HG03039 (cell line): ENCODE results near the gene DOCK11.
"Not testable (repeated sequence)": the region's sequence is repeated elsewhere in the genome, so short reads cannot be mapped to it uniquely, and the experiment has no call there.

Source experiments
- ATAC-seq: cut with Tn5 transposase; IDR thresholded peaks from one replicate; pipeline ENCODE4 v1.9.1; 2021; ENCODE audit warnings: mild to moderate bottlenecking, moderate library complexity; ENCODE audit not compliant: unreplicated experiment

The DOCK11 gene

DNA sequence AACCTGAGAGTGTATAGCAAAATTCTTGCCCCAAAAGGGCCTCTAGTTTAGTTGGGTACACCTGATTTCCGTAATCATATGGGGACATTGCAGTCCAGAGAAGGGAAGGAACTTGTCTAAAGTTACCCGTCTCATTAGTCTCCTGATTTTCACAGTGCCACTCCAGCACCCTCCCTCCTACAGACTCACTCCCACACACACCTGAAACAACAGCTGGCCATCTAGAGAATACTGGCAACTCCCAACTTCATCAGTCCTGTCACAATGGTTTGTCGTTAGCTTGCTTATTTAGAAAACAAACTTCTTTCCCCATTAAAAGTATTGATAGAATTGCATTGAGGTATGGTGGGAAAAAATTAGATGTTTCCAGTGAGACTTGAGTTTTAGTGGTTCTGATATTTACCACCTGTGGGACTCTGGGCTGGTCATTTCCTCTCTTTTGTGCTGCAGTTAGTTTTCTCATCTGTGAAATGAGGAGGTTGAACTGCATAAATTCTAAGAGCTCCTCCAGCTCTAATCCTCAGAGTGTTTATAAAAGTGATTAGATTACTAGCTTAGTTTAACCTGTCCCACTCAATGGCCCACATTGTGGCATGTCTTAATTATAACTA is 233.5 kb downstream of the DOCK11 start:
- no peak for ATAC-seq

DNA sequence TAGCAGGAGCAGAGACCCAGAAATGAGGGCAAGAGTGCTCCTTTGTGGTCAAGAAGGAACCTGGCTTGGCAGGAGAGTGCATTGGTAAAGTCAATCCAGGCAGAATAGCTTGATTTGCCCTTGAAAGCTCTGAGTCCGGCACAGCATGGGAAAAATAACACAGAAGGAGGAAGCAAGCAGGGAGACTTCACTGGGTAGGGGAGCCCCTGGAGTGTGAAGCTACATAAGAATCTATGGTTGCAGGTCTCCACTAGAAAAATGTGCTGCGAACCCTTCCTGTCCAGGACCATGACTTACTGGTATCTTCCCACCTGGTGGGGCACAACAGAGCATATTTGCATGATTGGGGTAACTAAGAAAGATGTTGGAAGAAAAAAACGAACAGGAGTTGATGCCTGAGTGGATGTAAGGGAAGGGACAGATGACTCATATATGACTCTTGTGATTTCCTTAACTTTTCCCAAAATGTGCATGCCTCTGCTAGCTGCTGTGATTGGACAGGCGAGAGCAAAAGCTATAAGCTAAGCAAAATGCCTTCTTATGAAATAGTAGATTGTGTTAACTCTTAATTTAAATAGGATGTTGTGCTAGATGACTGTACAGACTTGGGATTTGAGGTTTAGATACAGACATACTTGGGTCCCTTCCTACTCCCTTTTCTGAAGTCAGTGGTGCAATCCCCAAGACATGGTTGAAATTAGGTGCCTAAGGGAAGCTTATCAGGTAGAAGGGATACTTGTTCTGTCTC is 235.1 kb downstream of the DOCK11 start:
- no peak for ATAC-seq

GRCh38 chrX:118732551-118732950 is 236.9 kb downstream of the DOCK11 start:
- not testable (repeated sequence) for ATAC-seq

DNA sequence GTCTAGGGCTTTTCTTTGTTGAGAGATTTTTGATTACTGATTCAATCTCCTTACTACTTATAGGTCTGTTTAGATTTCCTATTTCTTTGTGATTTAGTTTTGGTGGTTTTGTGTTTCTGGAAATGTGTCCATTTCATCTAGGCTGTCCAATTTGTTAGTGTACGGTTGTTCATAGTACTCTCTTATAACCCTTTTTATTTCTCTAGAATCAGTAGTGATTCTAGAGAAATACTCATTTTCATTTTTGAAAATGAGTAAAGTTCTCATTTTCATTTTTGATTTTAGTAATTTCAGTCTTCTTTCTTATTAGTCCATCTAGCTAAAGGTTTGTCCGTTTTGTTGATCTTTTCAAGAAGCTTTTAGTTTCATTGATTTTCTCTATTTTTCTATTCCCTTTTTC is 239.3 kb downstream of the DOCK11 start:
- no peak for ATAC-seq
